A673 (cell line): ENCODE measurements around the gene SMOC1. TPM values are rescaled to one million over a fixed set of nuclear protein-coding genes. Genes with fewer than 3 reads are reported as not detected.

Experiments used
- BruUV-seq: library from RNA; stranded (reverse); fragments of 400-500 nt; replicated peaks from 2 replicates; lab custom pipeline; 2021; lab: Mats Ljungman, UMichigan
- CTCF ChIA-PET: fragments of 300-600 bp; sonication (Branson Sonifier 250); formaldehyde crosslinking; loops from one replicate; lab custom pipeline; 2022; ENCODE audit warnings: antibody characterized with exemption; lab: Charles Lee
- POLR2A ChIA-PET: fragments of 300-600 bp; sonication (Branson Sonifier 250); formaldehyde crosslinking; loops from one replicate; lab custom pipeline; 2022; ENCODE audit warnings: antibody characterized with exemption; ENCODE audit not compliant: low non-redundant PET; lab: Charles Lee
- DNase-seq: peaks from one replicate; pipeline ENCODE4 v3.0.0-alpha.2; 2015; ENCODE audit warnings: low spot score
- H3K27ac ChIP-seq: fragments of 200-600 bp; sonication (generic); 2 replicates; pipeline ENCODE4 v1.5.1; 2016; ENCODE audit warnings: mixed run types, low read depth, mild to moderate bottlenecking, mixed read lengths, antibody characterized with exemption, low read length; ENCODE audit not compliant: poor library complexity, severe bottlenecking
- H3K27me3 ChIP-seq: fragments of 200-600 bp; sonication (generic); replicated peaks from 2 replicates; pipeline ENCODE4 v1.6.1; 2017; ENCODE audit warnings: mixed run types, low read depth, mild to moderate bottlenecking, mixed read lengths, antibody characterized with exemption, low read length; ENCODE audit not compliant: insufficient read depth, poor library complexity
- H3K36me3 ChIP-seq: fragments of 200-600 bp; sonication (generic); 2 replicates; pipeline ENCODE4 v1.6.1; 2016; ENCODE audit warnings: mixed run types, mild to moderate bottlenecking, mixed read lengths, antibody characterized with exemption, low read length; ENCODE audit not compliant: insufficient read depth, poor library complexity, severe bottlenecking
- H3K4me1 ChIP-seq: fragments of 200-600 bp; sonication (generic); 2 replicates; pipeline ENCODE4 v1.6.1; 2017; ENCODE audit warnings: mixed run types, mild to moderate bottlenecking, mixed read lengths, antibody characterized with exemption, low read length; ENCODE audit not compliant: insufficient read depth, poor library complexity, severe bottlenecking
- H3K4me3 ChIP-seq: fragments of 200-600 bp; sonication (generic); 2 replicates; pipeline ENCODE4 v1.5.1; 2016; ENCODE audit warnings: low read depth, mixed run types, mild to moderate bottlenecking, mixed read lengths, low read length; ENCODE audit not compliant: poor library complexity, severe bottlenecking
- H3K9me3 ChIP-seq: fragments of 200-600 bp; sonication (generic); 2 replicates; pipeline ENCODE4 v1.6.1; 2016; ENCODE audit warnings: mixed run types, low read depth, mild to moderate bottlenecking, mixed read lengths, antibody characterized with exemption, low read length; ENCODE audit not compliant: poor library complexity, severe bottlenecking
- CTCF ChIP-seq: fragments of 300-800, 200-600 bp; sonication (generic); conservative IDR thresholded peaks from 2 replicates; pipeline ENCODE4 v1.5.1; 2017; ENCODE audit warnings: low read depth, mild to moderate bottlenecking, antibody characterized with exemption, low read length, moderate library complexity, mixed read lengths
- EZH2 ChIP-seq: fragments of 200-600 bp; sonication (generic); IDR thresholded peaks from 2 replicates; pipeline ENCODE4 v1.6.1; 2017; ENCODE audit warnings: borderline replicate concordance, low read depth, mild to moderate bottlenecking, mixed read lengths, antibody characterized with exemption, low read length; ENCODE audit not compliant: poor library complexity, severe bottlenecking
- intact Hi-C: fragments of 100-400 bp; cut with micrococcal nuclease; formaldehyde crosslinking; loops from one replicate; pipeline ENCODE4 v1.10.0; 2022; ENCODE audit not compliant: unreplicated experiment
- total RNA-seq: library from RNA; stranded (reverse); gene quantifications from 2 replicates; pipeline ENCODE4 v1.2.3, GENCODE V29; 2021

Gene SMOC1
- total RNA-seq, 1 experiment from 2014 or later: not detected

GRCh38 chr14:69951935-69952334 is 72.7 kb downstream of the SMOC1 start:
- Histone ChIP-seq H3K4me3 (no peak overlapping the region), H3K27me3 (peaks cover 62% of the 10 kb centered on the region), H3K36me3 (no peaks in the 10 kb centered on the region), H3K27ac (no peak overlapping the region), H3K9me3 (no peaks in the 10 kb centered on the region), H3K4me1 (no peaks in the 10 kb centered on the region)
- intact Hi-C loops: no loop called here
- no TSS peak for BruUV-seq
- TF ChIP-seq EZH2: no peak
- no peak for TF ChIP-seq CTCF
- POLR2A ChIA-PET: no interaction called here
- no peak for DNase-seq
- CTCF ChIA-PET: no interaction called here

- no peak for DNase-seq
- Histone ChIP-seq H3K27ac (no peak overlapping the region), H3K4me3 (no peak overlapping the region), H3K27me3 (peaks cover 76% of the 10 kb centered on the region), H3K4me1 (no peaks in the 10 kb centered on the region), H3K36me3 (no peaks in the 10 kb centered on the region), H3K9me3 (no peaks in the 10 kb centered on the region)
- ChIA-PET POLR2A (no interaction called here), CTCF (no interaction called here)
- TF ChIP-seq EZH2: no peak
- no peak for TF ChIP-seq CTCF
- intact Hi-C loops: no loop called here
- BruUV-seq: no TSS peak
These were observed 74.2 kb downstream of the SMOC1 start for GRCh38 chr14:69953266-69953915.

GRCh38 chr14:69955855-69956845 is 76.9 kb downstream of the SMOC1 start:
- H3K27ac ChIP-seq: no peak overlapping the region
- BruUV-seq: no TSS peak
- H3K27me3 ChIP-seq: peaks cover 84% of the 10 kb centered on the region
- no peaks in the 10 kb centered on the region for H3K36me3 ChIP-seq
- intact Hi-C loops: no loop called here
- POLR2A ChIA-PET: no interaction called here
- H3K4me1 ChIP-seq: no peaks in the 10 kb centered on the region
- no peak for DNase-seq
- no peak for TF ChIP-seq CTCF
- TF ChIP-seq EZH2: peak; percentile 36
- CTCF ChIA-PET: no interaction called here
- H3K9me3 ChIP-seq: no peaks in the 10 kb centered on the region
- no peak overlapping the region for H3K4me3 ChIP-seq
